ENCODE results near the gene PTH2R. TPM values are rescaled to one million over a fixed set of nuclear protein-coding genes. Genes with fewer than 3 reads are reported as not detected.

The PTH2R gene
- total and polyA plus RNA-seq, 9 of the 15 experiments (the other 6 are each of a cell fraction or from before 2014, with no cell fraction given) = 2.7 to 8.8 (median 4.2) TPM

DNA sequence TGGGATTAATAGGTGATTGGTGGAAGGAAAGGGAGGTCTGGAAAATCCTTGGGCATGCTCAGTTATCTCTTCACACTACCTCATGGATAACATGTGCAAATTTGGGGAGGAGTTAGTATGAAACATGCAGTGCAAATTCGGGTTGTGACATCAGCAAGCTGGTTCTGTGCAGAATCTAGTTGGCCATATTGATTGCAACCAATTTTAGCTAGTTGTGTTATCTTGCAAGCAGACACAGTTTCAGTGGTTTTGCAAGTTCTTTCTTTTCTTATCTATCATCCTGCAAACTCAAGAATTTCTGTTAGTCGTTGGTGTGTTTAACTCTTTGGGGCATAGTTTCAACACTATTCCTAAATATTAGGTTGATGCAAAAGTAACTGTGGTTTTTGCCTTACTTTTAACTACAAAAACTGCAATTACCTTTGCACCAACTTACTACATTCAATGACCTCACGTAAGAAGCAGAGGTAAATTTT lies 135.4 kb downstream of the PTH2R start (continued):
- TF ChIP-seq MAFG (tag; conservative IDR thresholded peaks at IDR 0.05) (0 out of 2 replicates have a peak, but pooled peaks have one; percentile 15), MTA2 (IDR thresholded peaks at IDR 0.05; ENCODE audit: low read depth) (peak; percentile 84), RNF2 (IDR thresholded peaks at IDR 0.05) (peak; percentile 39; the same call in 1 of the 2 replicates), ZBTB2 (IDR thresholded peaks at IDR 0.05) (no peak), REST (IDR thresholded peaks at IDR 0.05; ENCODE audit: borderline replicate concordance) (peak; percentile 69), REST (CRISPR knock-in tag; IDR thresholded peaks at IDR 0.05; ENCODE audit: low read depth) (no peak), CBFA2T2 (conservative IDR thresholded peaks at IDR 0.05) (peak; percentile 90), MBD2 (IDR thresholded peaks at IDR 0.05; ENCODE audit: borderline replicate concordance, low read depth) (peak; percentile 44; the same call in 1 of the 2 replicates), JUN (IDR thresholded peaks at IDR 0.05; ENCODE audit: borderline replicate concordance, low read depth, low read length) (peak; percentile 36; the same call in 1 of the 2 replicates), JUN (CRISPR knock-in tag; IDR thresholded peaks at IDR 0.05; ENCODE audit: borderline replicate concordance) (no peak)
- TF ChIP-seq, protein P1, sequence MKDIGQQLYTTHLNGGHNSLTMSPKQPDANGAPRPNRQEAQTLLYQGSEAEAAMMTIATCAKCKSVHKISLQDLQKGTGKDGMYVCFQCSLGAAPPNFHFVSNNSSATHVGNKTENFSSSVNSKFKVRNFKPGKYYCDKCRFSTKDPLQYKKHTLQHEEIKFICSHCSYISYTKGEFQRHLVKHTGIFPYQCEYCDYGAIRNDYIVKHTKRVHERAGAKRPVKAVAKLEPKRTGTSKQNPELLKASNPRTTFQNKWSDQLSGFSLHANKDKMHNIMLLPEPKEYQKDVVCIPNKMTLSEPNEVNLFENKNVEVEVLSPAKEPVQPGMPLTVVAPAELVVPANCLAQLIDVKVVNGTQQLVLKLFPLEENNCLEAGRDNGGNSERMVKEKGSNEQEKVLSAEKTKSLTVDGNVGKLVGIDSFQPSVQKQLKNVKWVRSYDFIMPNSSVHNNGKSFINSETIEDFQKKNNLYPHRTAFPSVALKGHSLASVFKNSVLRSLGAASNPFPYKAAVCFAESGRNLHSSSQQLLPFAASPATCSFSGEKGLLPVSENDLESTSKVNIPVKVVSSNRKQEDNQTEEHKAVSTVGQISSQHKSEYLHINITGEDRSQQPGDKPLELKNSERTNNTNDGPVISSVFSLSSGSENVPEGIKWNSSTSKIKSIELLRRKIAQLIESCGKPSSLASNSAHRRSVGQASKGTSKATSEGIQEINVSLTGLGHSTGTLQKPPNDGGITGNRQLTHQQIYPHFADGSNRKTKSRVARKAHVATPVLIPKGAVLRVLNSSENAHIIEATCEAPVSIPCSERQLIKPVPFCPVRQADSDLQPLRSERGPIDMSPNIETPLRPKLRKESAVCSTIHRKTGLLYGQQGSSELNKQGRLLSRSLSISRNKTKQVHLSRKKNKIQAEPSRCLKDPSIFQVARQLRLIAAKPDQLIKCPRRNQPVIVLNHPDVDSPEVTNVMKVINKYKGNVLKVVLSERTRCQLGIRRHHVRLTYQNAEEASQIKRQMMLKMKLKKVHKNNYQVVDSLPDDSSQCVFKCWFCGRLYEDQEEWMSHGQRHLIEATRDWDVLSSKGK (CRISPR knock-in tag; IDR thresholded peaks at IDR 0.05) = no peak
- TF ChIP-seq, protein P2, sequence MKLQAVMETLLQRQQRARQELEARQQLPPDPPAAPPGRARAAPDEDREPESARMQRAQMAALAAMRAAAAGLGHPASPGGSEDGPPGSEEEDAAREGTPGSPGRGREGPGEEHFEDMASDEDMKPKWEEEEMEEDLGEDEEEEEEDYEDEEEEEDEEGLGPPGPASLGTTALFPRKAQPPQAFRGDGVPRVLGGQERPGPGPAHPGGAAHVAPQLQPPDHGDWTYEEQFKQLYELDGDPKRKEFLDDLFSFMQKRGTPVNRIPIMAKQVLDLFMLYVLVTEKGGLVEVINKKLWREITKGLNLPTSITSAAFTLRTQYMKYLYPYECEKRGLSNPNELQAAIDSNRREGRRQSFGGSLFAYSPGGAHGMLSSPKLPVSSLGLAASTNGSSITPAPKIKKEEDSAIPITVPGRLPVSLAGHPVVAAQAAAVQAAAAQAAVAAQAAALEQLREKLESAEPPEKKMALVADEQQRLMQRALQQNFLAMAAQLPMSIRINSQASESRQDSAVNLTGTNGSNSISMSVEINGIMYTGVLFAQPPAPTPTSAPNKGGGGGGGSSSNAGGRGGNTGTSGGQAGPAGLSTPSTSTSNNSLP (IDR thresholded peaks at IDR 0.05; ENCODE audit: borderline replicate concordance, low read depth, low read length) = peak; percentile 20; the same call in 1 of the 2 replicates
- TF ChIP-seq, protein P3, sequence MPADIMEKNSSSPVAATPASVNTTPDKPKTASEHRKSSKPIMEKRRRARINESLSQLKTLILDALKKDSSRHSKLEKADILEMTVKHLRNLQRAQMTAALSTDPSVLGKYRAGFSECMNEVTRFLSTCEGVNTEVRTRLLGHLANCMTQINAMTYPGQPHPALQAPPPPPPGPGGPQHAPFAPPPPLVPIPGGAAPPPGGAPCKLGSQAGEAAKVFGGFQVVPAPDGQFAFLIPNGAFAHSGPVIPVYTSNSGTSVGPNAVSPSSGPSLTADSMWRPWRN (IDR thresholded peaks at IDR 0.05; ENCODE audit: low read depth) = no peak
